HT-29 (cell line): ENCODE data around the gene DCAF4L1. TPM values are rescaled to one million over a fixed set of nuclear protein-coding genes. Genes with fewer than 3 reads are reported as not detected.

ENCODE experiments used
- DNase-seq: peaks from one replicate; pipeline ENCODE4 v3.0.0-alpha.2; 2015; ENCODE audit warnings: low spot score
- total RNA-seq: library from RNA; depleted of rRNA; stranded (reverse); fragments of >200 nt; shearing (Covaris generic); gene quantifications from 2 replicates; pipeline ENCODE4 v1.2.3, GENCODE V29; 2014; rRNA removed

DCAF4L1 gene
- total RNA-seq, 1 experiment from 2014 or later = 0.13 TPM

DNA sequence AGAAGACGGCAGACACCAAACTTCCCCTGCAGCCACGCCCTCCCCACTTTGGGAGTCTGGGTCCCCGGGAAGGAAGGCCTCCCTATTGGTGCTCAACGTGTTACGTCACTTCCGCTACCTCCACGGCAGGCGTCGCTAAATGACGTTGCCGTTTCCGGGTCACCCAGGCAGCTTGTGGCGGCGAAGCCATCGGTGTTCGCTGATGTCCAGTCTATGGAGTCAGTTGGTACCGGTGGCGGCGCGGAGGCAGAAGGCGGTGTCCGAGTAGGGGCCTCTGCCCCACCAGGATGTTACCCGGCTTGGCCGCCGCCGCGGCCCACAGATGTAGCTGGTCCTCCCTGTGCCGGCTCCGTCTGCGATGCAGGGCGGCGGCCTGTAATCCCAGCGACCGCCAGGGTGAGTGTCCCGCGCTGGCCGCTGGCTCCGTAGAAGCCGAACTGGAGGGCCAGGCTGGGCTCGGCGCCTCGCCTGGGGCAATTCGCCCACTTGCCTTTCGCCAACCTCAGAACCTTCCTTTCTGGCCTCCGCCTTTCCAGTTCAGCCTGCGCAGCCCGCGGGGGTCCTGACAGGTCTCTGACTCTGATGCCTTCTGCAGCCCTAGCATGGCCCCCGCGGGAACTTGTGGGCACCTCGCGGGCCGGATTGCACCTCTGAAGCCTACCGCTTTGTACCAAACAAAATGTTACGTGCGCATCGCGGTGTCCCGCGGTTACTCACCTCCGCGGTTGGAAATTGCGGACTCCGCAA, 9.0 kb downstream of the DCAF4L1 start, which contains the start of gene SLC30A9:
Gene SLC30A9 (plus strand): TSS at position 166 of the 747 bp plus-strand sequence. CDS start 122 bp downstream, at position 288.
- peak; percentile 94 for DNase-seq

DNA sequence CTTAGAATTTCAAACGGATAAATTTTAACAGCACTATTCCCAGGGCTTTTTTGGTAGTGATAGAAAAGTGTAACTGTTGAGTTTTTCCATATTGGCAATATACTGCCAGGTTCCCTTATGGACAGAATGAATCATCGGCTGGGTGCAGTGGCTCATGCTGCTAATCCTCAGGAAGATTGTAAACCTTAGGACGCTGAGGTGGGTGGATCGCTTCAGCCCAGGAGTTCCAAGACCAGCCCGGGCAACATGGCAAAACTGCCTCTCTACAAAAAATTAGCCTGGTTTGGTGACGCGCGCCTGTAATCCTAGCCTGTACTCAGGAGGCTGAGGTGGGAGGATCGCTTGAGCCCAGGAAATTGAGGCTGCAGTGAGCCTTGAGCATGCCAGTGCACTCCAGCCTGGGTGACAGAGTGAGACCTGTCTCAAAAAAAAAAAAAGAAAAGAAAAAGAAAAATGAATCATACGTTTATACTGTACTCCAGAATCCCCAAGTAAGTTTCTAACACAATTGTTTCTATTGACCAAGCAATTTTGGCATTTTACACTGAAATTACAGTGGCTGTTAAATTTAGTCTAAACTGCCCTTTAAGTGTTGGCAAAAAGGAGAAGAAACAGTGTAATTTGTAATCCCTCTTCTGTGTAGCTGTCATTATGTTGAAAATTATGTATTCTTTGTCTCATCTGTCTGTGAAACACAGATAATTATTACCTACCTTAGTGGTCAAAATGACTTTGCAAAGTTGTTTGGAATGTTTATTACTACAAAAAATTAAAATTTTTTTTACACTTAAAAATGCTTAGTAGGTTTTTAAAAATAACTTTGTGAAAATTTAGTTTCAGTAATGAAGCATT, 10.6 kb downstream of the DCAF4L1 start:
- peak; percentile 70 for DNase-seq

- no peak for DNase-seq
Measured at GRCh38 chr4:41992967-41993857, 11.7 kb downstream of the DCAF4L1 start.

- DNase-seq = no peak
Measured at GRCh38 chr4:41994461-41994985, 13.0 kb downstream of the DCAF4L1 start.

- no peak for DNase-seq
Measured at GRCh38 chr4:41998019-41998418, 16.5 kb downstream of the DCAF4L1 start.

DNA sequence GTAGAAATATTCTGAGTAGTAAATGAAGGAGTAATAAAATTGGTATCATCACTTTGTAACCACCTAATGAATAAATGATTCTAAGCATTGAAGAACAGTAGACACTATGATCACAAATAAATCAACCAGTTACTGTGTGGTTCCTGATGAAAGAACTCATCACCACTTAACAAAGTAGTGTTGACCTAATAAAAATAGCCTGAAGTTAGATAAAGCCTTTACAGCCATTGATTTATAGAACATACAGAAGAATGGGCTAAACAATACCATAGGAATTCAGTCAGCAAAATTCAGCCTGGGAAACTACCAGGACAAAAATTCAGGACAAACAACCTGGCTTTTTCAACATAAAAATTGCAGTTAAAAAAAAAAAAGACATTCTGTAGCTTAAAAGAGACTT, 17.8 kb downstream of the DCAF4L1 start:
- DNase-seq = no peak

- DNase-seq = no peak
Measured at GRCh38 chr4:42008011-42008786, 26.6 kb downstream of the DCAF4L1 start.

GRCh38 chr4:42015438-42015837, 33.9 kb downstream of the DCAF4L1 start:
- no peak for DNase-seq

GRCh38 chr4:42018451-42018850, 36.9 kb downstream of the DCAF4L1 start:
- DNase-seq = no peak

Other genes starting within 250 kb of the DCAF4L1 start
- not detected in 2 replicates for gene PHOX2B, start 233.0 kb upstream of the DCAF4L1 start, total RNA-seq
- 100 and 119 TPM in 2 replicates for gene TMEM33, start 46.3 kb upstream of the DCAF4L1 start, total RNA-seq
- gene SLC30A9, start 8.8 kb downstream of the DCAF4L1 start, total RNA-seq = 59.1 and 65.1 TPM in 2 replicates
- gene BEND4, start 170.9 kb downstream of the DCAF4L1 start, total RNA-seq = not detected in 2 replicates